Measurements from ENCODE around the gene GK2. TPM values are rescaled to one million over a fixed set of nuclear protein-coding genes. Genes with fewer than 3 reads are reported as not detected.

The GK2 gene
- total RNA-seq, 1 donor from 2014 or later, result not detected

GRCh38 chr4:79360006-79360405, 48.0 kb downstream of the GK2 start:
- DNase-seq, result no peak
- Mint-ChIP-seq H3K4me3 (ENCODE audit: unreplicated experiment) (no peak overlapping the region), H3K4me1 (ENCODE audit: low read depth, unreplicated experiment) (peaks cover 22% of the 10 kb centered on the region), H3K9me3 (ENCODE audit: unreplicated experiment) (peaks cover 3% of the 10 kb centered on the region), H3K36me3 (ENCODE audit: unreplicated experiment) (no peaks in the 10 kb centered on the region), H3K27ac (ENCODE audit: unreplicated experiment) (no peak overlapping the region), H3K27me3 (ENCODE audit: unreplicated experiment) (peaks cover 2% of the 10 kb centered on the region)
- TF ChIP-seq, protein P1, sequence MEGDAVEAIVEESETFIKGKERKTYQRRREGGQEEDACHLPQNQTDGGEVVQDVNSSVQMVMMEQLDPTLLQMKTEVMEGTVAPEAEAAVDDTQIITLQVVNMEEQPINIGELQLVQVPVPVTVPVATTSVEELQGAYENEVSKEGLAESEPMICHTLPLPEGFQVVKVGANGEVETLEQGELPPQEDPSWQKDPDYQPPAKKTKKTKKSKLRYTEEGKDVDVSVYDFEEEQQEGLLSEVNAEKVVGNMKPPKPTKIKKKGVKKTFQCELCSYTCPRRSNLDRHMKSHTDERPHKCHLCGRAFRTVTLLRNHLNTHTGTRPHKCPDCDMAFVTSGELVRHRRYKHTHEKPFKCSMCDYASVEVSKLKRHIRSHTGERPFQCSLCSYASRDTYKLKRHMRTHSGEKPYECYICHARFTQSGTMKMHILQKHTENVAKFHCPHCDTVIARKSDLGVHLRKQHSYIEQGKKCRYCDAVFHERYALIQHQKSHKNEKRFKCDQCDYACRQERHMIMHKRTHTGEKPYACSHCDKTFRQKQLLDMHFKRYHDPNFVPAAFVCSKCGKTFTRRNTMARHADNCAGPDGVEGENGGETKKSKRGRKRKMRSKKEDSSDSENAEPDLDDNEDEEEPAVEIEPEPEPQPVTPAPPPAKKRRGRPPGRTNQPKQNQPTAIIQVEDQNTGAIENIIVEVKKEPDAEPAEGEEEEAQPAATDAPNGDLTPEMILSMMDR (IDR thresholded peaks at IDR 0.05; ENCODE audit: partially characterized antibody, unreplicated experiment), result no peak

GRCh38 chr4:79358438-79358837, 49.6 kb downstream of the GK2 start:
- Mint-ChIP-seq H3K27me3 (ENCODE audit: unreplicated experiment) (no peaks in the 10 kb centered on the region), H3K27ac (ENCODE audit: unreplicated experiment) (no peak overlapping the region), H3K4me3 (ENCODE audit: unreplicated experiment) (no peak overlapping the region), H3K36me3 (ENCODE audit: unreplicated experiment) (no peaks in the 10 kb centered on the region), H3K9me3 (ENCODE audit: unreplicated experiment) (no peaks in the 10 kb centered on the region), H3K4me1 (ENCODE audit: low read depth, unreplicated experiment) (peaks cover 17% of the 10 kb centered on the region)
- DNase-seq, result no peak
- TF ChIP-seq, protein P1 (IDR thresholded peaks at IDR 0.05; ENCODE audit: partially characterized antibody, unreplicated experiment), result no peak

GRCh38 chr4:79357365-79357764, 50.7 kb downstream of the GK2 start:
- no peak for DNase-seq

More at GRCh38 chr4:79357365-79357764, 50.7 kb downstream of the GK2 start:
- Mint-ChIP-seq H3K27ac (ENCODE audit: unreplicated experiment) (peak overlapping the region; percentile 42), H3K4me3 (ENCODE audit: unreplicated experiment) (no peak overlapping the region), H3K4me1 (ENCODE audit: low read depth, unreplicated experiment) (peaks cover 14% of the 10 kb centered on the region), H3K27me3 (ENCODE audit: unreplicated experiment) (no peaks in the 10 kb centered on the region), H3K36me3 (ENCODE audit: unreplicated experiment) (no peaks in the 10 kb centered on the region), H3K9me3 (ENCODE audit: unreplicated experiment) (no peaks in the 10 kb centered on the region)
- TF ChIP-seq, protein P1 (IDR thresholded peaks at IDR 0.05; ENCODE audit: partially characterized antibody, unreplicated experiment), result no peak

Other genes starting within 250 kb of the GK2 start
- gene NAA11, start 82.2 kb downstream of the GK2 start, total RNA-seq (ENCODE audit: unreplicated experiment), result not detected